Ishikawa (cell line): ENCODE data around the gene KRTAP19-8.

Source experiments
- CEBPB ChIP-seq: IDR thresholded peaks from 2 replicates; pipeline ENCODE4 v1.6.1; 2012
- CREB1 ChIP-seq: IDR thresholded peaks from 2 replicates; pipeline ENCODE4 v1.6.1; 2012; ENCODE audit warnings: low read depth
- EGR1 ChIP-seq: IDR thresholded peaks from 2 replicates; pipeline ENCODE4 v1.6.1; 2012
- EP300 ChIP-seq: IDR thresholded peaks from 2 replicates; pipeline ENCODE4 v1.6.1; 2012; ENCODE audit warnings: borderline replicate concordance
- FOXM1 ChIP-seq: IDR thresholded peaks from 2 replicates; pipeline ENCODE4 v1.6.1; 2012; ENCODE audit warnings: low read depth, borderline replicate concordance
- NFIC ChIP-seq: IDR thresholded peaks from 2 replicates; pipeline ENCODE4 v1.6.1; 2012
- RAD21 ChIP-seq: IDR thresholded peaks from 2 replicates; pipeline ENCODE4 v1.6.1; 2012; ENCODE audit warnings: low read depth
- TAF1 ChIP-seq: IDR thresholded peaks from 2 replicates; pipeline ENCODE4 v1.6.1; 2012; ENCODE audit warnings: low read depth, mild to moderate bottlenecking
- TCF12 ChIP-seq: IDR thresholded peaks from 2 replicates; pipeline ENCODE4 v1.6.1; 2012; ENCODE audit warnings: low read depth
- TEAD4 ChIP-seq: IDR thresholded peaks from 2 replicates; pipeline ENCODE4 v1.6.1; 2012
- YY1 ChIP-seq: IDR thresholded peaks from 2 replicates; pipeline ENCODE4 v1.6.1; 2012; ENCODE audit warnings: low read depth
- ZBTB7A ChIP-seq: IDR thresholded peaks from 2 replicates; pipeline ENCODE4 v1.6.1; 2012; ENCODE audit warnings: low read depth
- TF ChIP-seq, protein P1 (sequence below): IDR thresholded peaks from 2 replicates; pipeline ENCODE4 v1.6.1; 2012; ENCODE audit warnings: low read depth, mild to moderate bottlenecking
- TF ChIP-seq, protein P2 (sequence below): IDR thresholded peaks from 2 replicates; pipeline ENCODE4 v1.6.1; 2012
- TF ChIP-seq, protein P3 (sequence below): IDR thresholded peaks from 2 replicates; pipeline ENCODE4 v1.6.1; 2012

The KRTAP19-8 gene

DNA sequence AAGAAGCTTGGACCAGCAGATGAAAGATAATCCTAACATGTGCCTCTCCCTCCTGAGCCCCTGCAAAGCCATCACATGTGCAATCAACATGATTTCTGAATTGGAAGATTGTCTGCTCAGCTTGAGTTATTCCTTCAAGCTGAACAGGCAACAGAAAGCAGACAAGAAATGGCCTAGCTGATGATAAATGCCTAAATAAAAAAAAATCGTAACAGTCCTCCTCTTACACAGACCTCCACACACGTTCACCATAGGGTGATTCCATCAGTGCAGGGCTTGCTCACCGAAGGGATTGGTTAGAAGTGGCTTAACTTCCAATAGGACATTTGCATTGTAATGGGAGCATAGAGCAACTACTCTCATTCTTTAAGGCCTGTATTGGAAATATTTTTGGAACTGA, 14.6 kb downstream of the KRTAP19-8 start:
- TF ChIP-seq ZBTB7A (no peak), RAD21 (no peak), FOXM1 (no peak), EGR1 (no peak), TAF1 (no peak), EP300 (no peak), NFIC (no peak), CREB1 (no peak), TEAD4 (no peak), TCF12 (no peak), YY1 (no peak), CEBPB (no peak)
- TF ChIP-seq, protein P1, sequence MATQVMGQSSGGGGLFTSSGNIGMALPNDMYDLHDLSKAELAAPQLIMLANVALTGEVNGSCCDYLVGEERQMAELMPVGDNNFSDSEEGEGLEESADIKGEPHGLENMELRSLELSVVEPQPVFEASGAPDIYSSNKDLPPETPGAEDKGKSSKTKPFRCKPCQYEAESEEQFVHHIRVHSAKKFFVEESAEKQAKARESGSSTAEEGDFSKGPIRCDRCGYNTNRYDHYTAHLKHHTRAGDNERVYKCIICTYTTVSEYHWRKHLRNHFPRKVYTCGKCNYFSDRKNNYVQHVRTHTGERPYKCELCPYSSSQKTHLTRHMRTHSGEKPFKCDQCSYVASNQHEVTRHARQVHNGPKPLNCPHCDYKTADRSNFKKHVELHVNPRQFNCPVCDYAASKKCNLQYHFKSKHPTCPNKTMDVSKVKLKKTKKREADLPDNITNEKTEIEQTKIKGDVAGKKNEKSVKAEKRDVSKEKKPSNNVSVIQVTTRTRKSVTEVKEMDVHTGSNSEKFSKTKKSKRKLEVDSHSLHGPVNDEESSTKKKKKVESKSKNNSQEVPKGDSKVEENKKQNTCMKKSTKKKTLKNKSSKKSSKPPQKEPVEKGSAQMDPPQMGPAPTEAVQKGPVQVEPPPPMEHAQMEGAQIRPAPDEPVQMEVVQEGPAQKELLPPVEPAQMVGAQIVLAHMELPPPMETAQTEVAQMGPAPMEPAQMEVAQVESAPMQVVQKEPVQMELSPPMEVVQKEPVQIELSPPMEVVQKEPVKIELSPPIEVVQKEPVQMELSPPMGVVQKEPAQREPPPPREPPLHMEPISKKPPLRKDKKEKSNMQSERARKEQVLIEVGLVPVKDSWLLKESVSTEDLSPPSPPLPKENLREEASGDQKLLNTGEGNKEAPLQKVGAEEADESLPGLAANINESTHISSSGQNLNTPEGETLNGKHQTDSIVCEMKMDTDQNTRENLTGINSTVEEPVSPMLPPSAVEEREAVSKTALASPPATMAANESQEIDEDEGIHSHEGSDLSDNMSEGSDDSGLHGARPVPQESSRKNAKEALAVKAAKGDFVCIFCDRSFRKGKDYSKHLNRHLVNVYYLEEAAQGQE: no peak
- TF ChIP-seq, protein P2, sequence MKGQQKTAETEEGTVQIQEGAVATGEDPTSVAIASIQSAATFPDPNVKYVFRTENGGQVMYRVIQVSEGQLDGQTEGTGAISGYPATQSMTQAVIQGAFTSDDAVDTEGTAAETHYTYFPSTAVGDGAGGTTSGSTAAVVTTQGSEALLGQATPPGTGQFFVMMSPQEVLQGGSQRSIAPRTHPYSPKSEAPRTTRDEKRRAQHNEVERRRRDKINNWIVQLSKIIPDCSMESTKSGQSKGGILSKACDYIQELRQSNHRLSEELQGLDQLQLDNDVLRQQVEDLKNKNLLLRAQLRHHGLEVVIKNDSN: no peak
- TF ChIP-seq, protein P3, sequence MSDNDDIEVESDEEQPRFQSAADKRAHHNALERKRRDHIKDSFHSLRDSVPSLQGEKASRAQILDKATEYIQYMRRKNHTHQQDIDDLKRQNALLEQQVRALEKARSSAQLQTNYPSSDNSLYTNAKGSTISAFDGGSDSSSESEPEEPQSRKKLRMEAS: no peak

DNA sequence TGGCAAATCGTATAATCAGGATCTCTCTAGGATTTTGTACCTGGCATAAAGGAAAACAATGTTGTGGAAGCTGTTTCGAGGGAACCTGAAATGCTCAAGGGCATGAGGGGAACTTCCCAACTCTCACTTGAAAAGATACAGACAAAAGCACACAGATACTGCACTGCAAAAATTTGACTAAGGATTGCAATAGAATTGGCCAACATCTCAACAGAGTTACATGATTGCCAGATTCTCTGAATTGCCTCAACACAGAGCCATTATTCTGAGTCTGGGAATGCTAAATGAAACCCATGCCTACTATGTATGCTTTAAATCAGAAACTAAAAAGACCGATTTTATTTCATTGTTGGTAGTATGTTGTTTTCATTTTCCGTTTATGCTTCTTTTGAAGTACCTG, 16.0 kb downstream of the KRTAP19-8 start:
- TF ChIP-seq EP300 (no peak), TCF12 (no peak), ZBTB7A (no peak), RAD21 (no peak), FOXM1 (no peak), NFIC (no peak), YY1 (no peak), EGR1 (no peak), CEBPB (no peak), CREB1 (no peak), TAF1 (no peak), TEAD4 (no peak)
- TF ChIP-seq, protein P1: no peak
- TF ChIP-seq, protein P2: no peak
- TF ChIP-seq, protein P3: no peak

DNA sequence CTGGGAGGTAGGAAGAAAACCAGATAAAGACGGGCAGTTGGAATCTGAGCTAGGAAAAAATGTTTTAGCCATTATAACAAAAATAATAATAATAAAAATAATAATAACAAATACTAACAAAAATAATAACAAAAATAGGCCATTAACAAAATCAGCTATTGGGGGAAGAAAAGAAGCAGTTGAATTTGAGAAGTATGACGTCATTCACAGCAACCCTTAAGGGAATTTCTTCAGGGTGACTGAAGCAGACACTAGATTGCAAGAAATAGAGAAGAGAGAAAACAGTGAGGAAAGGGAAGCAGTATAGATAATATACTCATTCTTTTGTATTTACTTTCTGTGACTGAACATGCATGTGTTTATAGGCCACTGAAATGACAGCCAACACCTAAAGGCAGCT, 20.0 kb downstream of the KRTAP19-8 start:
- TF ChIP-seq CREB1 (no peak), TEAD4 (no peak)

DNA sequence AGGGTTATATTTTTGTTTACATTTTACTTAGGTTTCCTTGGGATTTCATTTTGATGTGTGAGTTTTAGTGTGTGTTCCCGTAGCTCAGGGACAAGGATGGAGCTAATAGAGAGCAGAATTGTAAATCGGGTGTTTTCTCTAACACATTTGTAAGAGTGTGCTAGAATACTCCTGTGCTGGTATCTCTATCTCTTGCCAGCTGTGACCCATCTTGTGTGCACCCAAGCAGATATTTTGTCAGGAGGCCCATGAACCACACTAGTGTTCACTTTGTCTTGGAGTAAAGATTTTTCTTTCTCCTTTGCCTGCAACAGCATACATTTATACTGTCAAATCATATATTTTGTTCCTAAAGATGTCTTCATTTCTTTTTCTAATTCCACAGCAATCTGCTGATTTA, 23.4 kb downstream of the KRTAP19-8 start:
- TF ChIP-seq, protein P3: no peak
- TF ChIP-seq, protein P2: no peak
- TF ChIP-seq ZBTB7A: no peak
- TF ChIP-seq, protein P1: no peak
- no peak for TF ChIP-seq NFIC
- no peak for TF ChIP-seq RAD21
- no peak for TF ChIP-seq TAF1
- no peak for TF ChIP-seq CREB1
- TF ChIP-seq CEBPB: no peak
- no peak for TF ChIP-seq EGR1
- TF ChIP-seq TEAD4: no peak
- TF ChIP-seq FOXM1: no peak
- TF ChIP-seq YY1: no peak
